GM23338 (cell line): ENCODE data around the gene C10orf105. TPM values are rescaled to one million over a fixed set of nuclear protein-coding genes. Genes with fewer than 3 reads are reported as not detected.

ENCODE experiments used
- ATAC-seq: fragments of 200-7000 bp; cut with Tn5 transposase; 3 replicates; pipeline ENCODE4 v1.9.1; 2020
- DNase-seq: peaks from one replicate; pipeline ENCODE4 v3.0.0-alpha.2; 2015; ENCODE audit warnings: low spot score
- H2AFZ ChIP-seq: fragments of 200-600 bp; sonication (generic); 2 replicates; pipeline ENCODE4 v1.8.0; 2016; ENCODE audit warnings: antibody characterized with exemption, mild to moderate bottlenecking, moderate library complexity
- H3F3A ChIP-seq: fragments of 200-600 bp; sonication (generic); replicated peaks from 2 replicates; pipeline ENCODE4 v1.8.0; 2017; ENCODE audit warnings: antibody characterized with exemption, mixed run types, low read depth
- H3K27ac ChIP-seq: fragments of 200-600 bp; sonication (generic); 2 replicates; pipeline ENCODE4 v1.6.1; 2016; ENCODE audit warnings: low read depth
- H3K27me3 ChIP-seq: fragments of 200-600 bp; sonication (generic); 2 replicates; pipeline ENCODE4 v1.8.0; 2016; ENCODE audit warnings: mild to moderate bottlenecking, mixed run types, moderate library complexity; ENCODE audit not compliant: insufficient read depth
- H3K36me3 ChIP-seq: fragments of 200-600 bp; sonication (generic); 2 replicates; pipeline ENCODE4 v1.8.0; 2016; ENCODE audit warnings: mild to moderate bottlenecking; ENCODE audit not compliant: insufficient read depth
- H3K4me1 ChIP-seq: fragments of 200-600 bp; sonication (generic); 2 replicates; pipeline ENCODE4 v1.8.0; 2016; ENCODE audit warnings: mild to moderate bottlenecking, moderate library complexity; ENCODE audit not compliant: insufficient read depth
- H3K4me2 ChIP-seq: fragments of 200-600 bp; sonication (generic); 2 replicates; pipeline ENCODE4 v1.7.1; 2017; ENCODE audit warnings: mixed run types
- H3K4me3 ChIP-seq: fragments of 200-600 bp; sonication (generic); 2 replicates; pipeline ENCODE4 v1.6.1; 2016; ENCODE audit warnings: mixed run types
- H3K79me2 ChIP-seq: fragments of 200-600 bp; sonication (generic); replicated peaks from 2 replicates; pipeline ENCODE4 v1.8.0; 2017; ENCODE audit warnings: mild to moderate bottlenecking; ENCODE audit not compliant: insufficient read depth
- H3K9me2 ChIP-seq: fragments of 200-600 bp; sonication (generic); 2 replicates; pipeline ENCODE4 v1.8.0; 2017; ENCODE audit not compliant: insufficient read depth
- H4K20me1 ChIP-seq: fragments of 200-600 bp; sonication (generic); replicated peaks from 2 replicates; pipeline ENCODE4 v1.8.0; 2017; ENCODE audit warnings: mild to moderate bottlenecking; ENCODE audit not compliant: insufficient read depth
- H3K27ac Mint-ChIP-seq: 2 replicates; pipeline ENCODE4 v1.8.0; 2020; ENCODE audit warnings: inconsistent platforms, mild to moderate bottlenecking, moderate library complexity, mixed read lengths
- H3K27me3 Mint-ChIP-seq: 3 replicates; pipeline ENCODE4 v1.8.0; 2022; ENCODE audit warnings: low read depth, mild to moderate bottlenecking, moderate library complexity, mixed read lengths, inconsistent platforms; ENCODE audit not compliant: insufficient read depth, poor library complexity
- H3K36me3 Mint-ChIP-seq: 3 replicates; pipeline ENCODE4 v1.8.0; 2021; ENCODE audit warnings: low read depth, mild to moderate bottlenecking, inconsistent platforms, moderate library complexity, mixed read lengths
- H3K4me1 Mint-ChIP-seq: 3 replicates; pipeline ENCODE4 v1.8.0; 2020; ENCODE audit warnings: mild to moderate bottlenecking, inconsistent platforms, mixed read lengths
- H3K4me3 Mint-ChIP-seq: 3 replicates; pipeline ENCODE4 v1.8.0; 2021; ENCODE audit warnings: moderate library complexity, mild to moderate bottlenecking, inconsistent platforms, mixed read lengths
- H3K9me3 Mint-ChIP-seq: 3 replicates; pipeline ENCODE4 v1.8.0; 2020; ENCODE audit warnings: moderate library complexity, mild to moderate bottlenecking, inconsistent platforms, mixed read lengths
- CREB1 ChIP-seq: fragments of 250-450 bp; sonication (Bioruptor Pico); IDR thresholded peaks from 2 replicates; pipeline ENCODE4 v1.5.0; 2020; ENCODE audit warnings: low read depth, mild to moderate bottlenecking, moderate library complexity
- CTCF ChIP-seq, 2 experiments: fragments of 200-600 bp in 1 of 2; sonication (generic) in 1 of 2; conservative IDR thresholded peaks; 2 replicates each; pipeline versions ENCODE4 v1.5.1 to v1.6.1; 2016 to 2017; ENCODE audit warnings: antibody characterized with exemption in 2 of 2, low read depth in 2 of 2, mild to moderate bottlenecking in 2 of 2, moderate library complexity in 1 of 2
- EZH2 ChIP-seq: fragments of 200-600 bp; sonication (generic); IDR thresholded peaks from one replicate; pipeline ENCODE4 v1.8.0; 2017; ENCODE audit warnings: antibody characterized with exemption, mild to moderate bottlenecking, low read depth; ENCODE audit not compliant: unreplicated experiment
- JUNB ChIP-seq: IDR thresholded peaks from one replicate; pipeline ENCODE4 v1.6.1; 2016; ENCODE audit warnings: antibody characterized with exemption; ENCODE audit not compliant: unreplicated experiment
- POLR2AphosphoS5 ChIP-seq: IDR thresholded peaks from 2 replicates; pipeline ENCODE4 v1.6.1; 2016; ENCODE audit warnings: antibody characterized with exemption, low read depth
- STAT1 ChIP-seq: IDR thresholded peaks from one replicate; pipeline ENCODE4 v1.6.1; 2016; ENCODE audit warnings: antibody characterized with exemption; ENCODE audit not compliant: unreplicated experiment
- ZNF462 ChIP-seq: fragments of 250-450 bp; sonication (Bioruptor Pico); IDR thresholded peaks from 2 replicates; pipeline ENCODE4 v1.5.0; 2020; ENCODE audit warnings: mild to moderate bottlenecking, moderate library complexity
- polyA plus RNA-seq: library from polyadenylated mRNA; unstranded; fragments of >200 nt; fragmentation: Nextera tagmentation; extraction: Ambion mirVana; gene quantifications from 2 replicates; pipeline ENCODE4 v1.2.1, GENCODE V29; 2016
- total RNA-seq: library from RNA; depleted of rRNA; stranded (reverse); fragments of >200 nt; shearing (Covaris generic); gene quantifications from 2 replicates; pipeline ENCODE4 v1.2.3, GENCODE V29; 2014

C10orf105 gene
- total and polyA plus RNA-seq, 2 experiments from 2014 or later, result 0.15 to 0.17 TPM

- no peaks in the 10 kb centered on the region for H3K36me3 Mint-ChIP-seq
- H3K9me2 ChIP-seq, result no peaks in the 10 kb centered on the region
- H3K36me3 ChIP-seq, result no peaks in the 10 kb centered on the region
- no peak overlapping the region for H3K4me3 ChIP-seq
- H3F3A ChIP-seq, result no peaks in the 10 kb centered on the region
- H3K9me3 Mint-ChIP-seq, result peaks cover 5% of the 10 kb centered on the region; the same call in 2 of the 3 replicates
- H3K27ac ChIP-seq, result no peak overlapping the region
- H3K4me1 Mint-ChIP-seq, result peaks cover 4% of the 10 kb centered on the region; the same call in 2 of the 3 replicates
- H3K27me3 ChIP-seq, result no peaks in the 10 kb centered on the region
- no peaks in the 10 kb centered on the region for H3K4me1 ChIP-seq
- no peak for TF ChIP-seq JUNB
- TF ChIP-seq STAT1, result no peak
- TF ChIP-seq POLR2AphosphoS5, result no peak
- TF ChIP-seq EZH2, result no peak
- TF ChIP-seq CREB1 (CRISPR knock-in tag), result no peak
- TF ChIP-seq ZNF462 (CRISPR knock-in tag), result no peak
- no peak overlapping the region for H3K4me3 Mint-ChIP-seq
- no peaks in the 10 kb centered on the region for H3K27me3 Mint-ChIP-seq
- no peak overlapping the region for H2AFZ ChIP-seq
- DNase-seq (no peak), ATAC-seq (no peak)
- no peak overlapping the region for H3K4me2 ChIP-seq
- H3K79me2 ChIP-seq, result no peaks in the 10 kb centered on the region
- no peaks in the 10 kb centered on the region for H4K20me1 ChIP-seq
- H3K27ac Mint-ChIP-seq, result no peak overlapping the region
These were observed 25.0 kb downstream of the C10orf105 start for GRCh38 chr10:71694567-71694968.

DNA sequence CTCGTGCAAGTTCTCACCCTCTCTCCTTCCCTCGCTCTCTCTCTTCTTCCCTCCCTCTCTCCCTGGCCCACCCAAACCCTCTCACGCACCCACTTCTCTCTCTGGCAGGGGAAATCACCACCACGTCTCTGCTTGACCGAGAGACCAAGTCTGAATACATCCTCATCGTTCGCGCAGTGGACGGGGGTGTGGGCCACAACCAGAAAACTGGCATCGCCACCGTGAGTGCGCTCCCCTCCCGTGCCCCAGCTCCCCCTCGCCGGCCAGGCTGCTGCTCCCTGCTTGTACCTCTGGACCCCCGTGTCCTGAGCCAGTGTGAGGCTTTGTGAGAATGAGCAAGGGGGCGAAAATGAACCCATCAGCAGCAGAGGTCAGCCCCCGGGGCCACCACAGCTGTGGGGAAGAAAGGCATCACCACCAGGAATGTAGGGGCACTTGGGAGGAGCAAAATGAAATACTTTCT lies 25.5 kb downstream of the C10orf105 start:
- H3K27me3 Mint-ChIP-seq, result no peaks in the 10 kb centered on the region
- no peak for DNase-seq
- H3K9me3 Mint-ChIP-seq, result peaks cover 8% of the 10 kb centered on the region
- H3K4me1 ChIP-seq, result no peaks in the 10 kb centered on the region
- no peak overlapping the region for H3K27ac ChIP-seq
- H4K20me1 ChIP-seq, result no peaks in the 10 kb centered on the region
- no peaks in the 10 kb centered on the region for H3K9me2 ChIP-seq
- no peaks in the 10 kb centered on the region for H3K36me3 ChIP-seq
- no peaks in the 10 kb centered on the region for H3K36me3 Mint-ChIP-seq
- H3F3A ChIP-seq, result no peaks in the 10 kb centered on the region
- no peak overlapping the region for H3K27ac Mint-ChIP-seq
- no peak for ATAC-seq
- no peak overlapping the region for H2AFZ ChIP-seq
- no peaks in the 10 kb centered on the region for H3K79me2 ChIP-seq
- peaks cover 4% of the 10 kb centered on the region; the same call in 2 of the 3 replicates for H3K4me1 Mint-ChIP-seq
- H3K4me2 ChIP-seq, result no peak overlapping the region
- H3K4me3 ChIP-seq, result no peak overlapping the region
- no peak overlapping the region for H3K4me3 Mint-ChIP-seq
- H3K27me3 ChIP-seq, result no peaks in the 10 kb centered on the region
- TF ChIP-seq CTCF (conservative IDR thresholded peaks at IDR 0.05; ENCODE audit: low read depth in 2 of 2), result no peak
